Ishikawa (cell line): Measurements from ENCODE around the gene PXDN.

Experiments
- CREB1 ChIP-seq: IDR thresholded peaks from 2 replicates; pipeline ENCODE4 v1.6.1; 2012; ENCODE audit warnings: low read depth
- EP300 ChIP-seq: IDR thresholded peaks from 2 replicates; pipeline ENCODE4 v1.6.1; 2012; ENCODE audit warnings: borderline replicate concordance
- MAX ChIP-seq: IDR thresholded peaks from 2 replicates; pipeline ENCODE4 v1.6.1; 2012
- NFIC ChIP-seq: IDR thresholded peaks from 2 replicates; pipeline ENCODE4 v1.6.1; 2012
- RAD21 ChIP-seq: IDR thresholded peaks from 2 replicates; pipeline ENCODE4 v1.6.1; 2012; ENCODE audit warnings: low read depth
- REST ChIP-seq: IDR thresholded peaks from 2 replicates; pipeline ENCODE4 v1.6.1; 2012; ENCODE audit warnings: low read depth, mild to moderate bottlenecking
- TAF1 ChIP-seq: IDR thresholded peaks from 2 replicates; pipeline ENCODE4 v1.6.1; 2012; ENCODE audit warnings: low read depth, mild to moderate bottlenecking
- TCF12 ChIP-seq: IDR thresholded peaks from 2 replicates; pipeline ENCODE4 v1.6.1; 2012; ENCODE audit warnings: low read depth
- TEAD4 ChIP-seq: IDR thresholded peaks from 2 replicates; pipeline ENCODE4 v1.6.1; 2012
- YY1 ChIP-seq: IDR thresholded peaks from 2 replicates; pipeline ENCODE4 v1.6.1; 2012; ENCODE audit warnings: low read depth
- ZBTB7A ChIP-seq: IDR thresholded peaks from 2 replicates; pipeline ENCODE4 v1.6.1; 2012; ENCODE audit warnings: low read depth

GRCh38 chr2:1601471-1602277, 142.6 kb downstream of the PXDN start:
- TF ChIP-seq REST (no peak), TAF1 (no peak), TEAD4 (no peak), CREB1 (no peak), ZBTB7A (no peak), NFIC (no peak), TCF12 (no peak), EP300 (no peak), YY1 (no peak), MAX (no peak), RAD21 (no peak)
